Mucosa of stomach (tissue), 1 donor: ENCODE data around the gene PPIH.
"Not testable (repeated sequence)": the region's sequence is repeated elsewhere in the genome, so short reads cannot be mapped to it uniquely, and the experiment has no call there.

Source experiments
- H3K27me3 ChIP-seq: one replicate; pipeline ENCODE4 v1.7.0; 2013; ENCODE audit warnings: mild to moderate bottlenecking, low read length; ENCODE audit not compliant: control insufficient read depth, insufficient read depth
- H3K36me3 ChIP-seq: one replicate; pipeline ENCODE4 v1.7.0; 2013; ENCODE audit warnings: low read length; ENCODE audit not compliant: control insufficient read depth, insufficient read depth
- H3K4me1 ChIP-seq: one replicate; pipeline ENCODE4 v1.7.0; 2013; ENCODE audit warnings: mild to moderate bottlenecking, low read length; ENCODE audit not compliant: control insufficient read depth, insufficient read depth
- H3K4me3 ChIP-seq: one replicate; pipeline ENCODE4 v1.7.0; 2013; ENCODE audit warnings: low read length
- H3K9ac ChIP-seq: one replicate; pipeline ENCODE4 v1.7.0; 2013; ENCODE audit warnings: mild to moderate bottlenecking, low read length, moderate library complexity
- H3K9me3 ChIP-seq: one replicate; pipeline ENCODE4 v1.7.0; 2013; ENCODE audit warnings: mild to moderate bottlenecking, low read length, moderate library complexity; ENCODE audit not compliant: control insufficient read depth
- donor health status: Pancreatic carcinoma.

PPIH gene

GRCh38 chr1:42714441-42714840, 56.2 kb downstream of the PPIH start:
- not testable (repeated sequence) for H3K9me3 ChIP-seq, H3K4me3 ChIP-seq, H3K27me3 ChIP-seq, H3K9ac ChIP-seq, H3K4me1 ChIP-seq, H3K36me3 ChIP-seq

GRCh38 chr1:42720868-42721267, 62.6 kb downstream of the PPIH start:
- H3K36me3 ChIP-seq, result no peaks in the 10 kb centered on the region
- H3K9ac ChIP-seq, result no peak overlapping the region
- H3K27me3 ChIP-seq, result no peaks in the 10 kb centered on the region
- no peaks in the 10 kb centered on the region for H3K9me3 ChIP-seq
- H3K4me1 ChIP-seq, result peaks cover 4% of the 10 kb centered on the region
- H3K4me3 ChIP-seq, result no peak overlapping the region

- Histone ChIP-seq H3K27me3 (no peaks in the 10 kb centered on the region), H3K9ac (no peak overlapping the region), H3K36me3 (no peaks in the 10 kb centered on the region), H3K4me3 (no peak overlapping the region), H3K4me1 (peaks cover 4% of the 10 kb centered on the region), H3K9me3 (no peaks in the 10 kb centered on the region)
Measured at GRCh38 chr1:42721926-42722325, 63.7 kb downstream of the PPIH start.

- not testable (repeated sequence) for H3K4me3 ChIP-seq, H3K9ac ChIP-seq, H3K4me1 ChIP-seq, H3K36me3 ChIP-seq, H3K27me3 ChIP-seq, H3K9me3 ChIP-seq
Measured at GRCh38 chr1:42722403-42722802, 64.2 kb downstream of the PPIH start.

GRCh38 chr1:42723511-42723910, 65.3 kb downstream of the PPIH start:
- Histone ChIP-seq H3K4me1 (peaks cover 4% of the 10 kb centered on the region), H3K4me3 (no peak overlapping the region), H3K9ac (no peak overlapping the region), H3K9me3 (no peaks in the 10 kb centered on the region), H3K36me3 (no peaks in the 10 kb centered on the region), H3K27me3 (no peaks in the 10 kb centered on the region)

- H3K4me3 ChIP-seq, H3K9ac ChIP-seq, H3K9me3 ChIP-seq, H3K4me1 ChIP-seq, H3K27me3 ChIP-seq, H3K36me3 ChIP-seq: not testable (repeated sequence)
Measured at GRCh38 chr1:42725820-42726219, 67.6 kb downstream of the PPIH start.
